ENCODE measurements around the gene MYEOV.

DNA sequence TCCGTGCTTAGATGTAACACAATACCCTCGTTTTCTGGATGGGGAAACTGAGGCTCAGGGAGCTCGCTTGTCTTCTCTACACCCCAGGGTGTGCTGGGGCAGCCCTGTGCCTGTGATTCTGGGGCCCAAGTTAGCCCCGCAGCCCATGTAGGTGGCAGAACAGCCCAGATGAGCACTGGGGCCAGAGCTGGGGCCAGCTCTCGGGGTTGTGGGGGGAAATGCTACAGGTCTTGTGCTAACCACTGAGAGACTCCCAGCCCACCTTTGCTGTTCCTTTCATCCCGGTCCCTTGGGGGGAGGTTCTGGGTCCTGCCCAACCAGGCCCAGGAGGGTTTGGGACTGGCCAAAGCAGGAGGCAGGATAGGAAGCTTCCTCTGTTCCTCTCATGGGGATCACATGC lies 13.5 kb downstream of the MYEOV start:
- TF ChIP-seq, protein P1, sequence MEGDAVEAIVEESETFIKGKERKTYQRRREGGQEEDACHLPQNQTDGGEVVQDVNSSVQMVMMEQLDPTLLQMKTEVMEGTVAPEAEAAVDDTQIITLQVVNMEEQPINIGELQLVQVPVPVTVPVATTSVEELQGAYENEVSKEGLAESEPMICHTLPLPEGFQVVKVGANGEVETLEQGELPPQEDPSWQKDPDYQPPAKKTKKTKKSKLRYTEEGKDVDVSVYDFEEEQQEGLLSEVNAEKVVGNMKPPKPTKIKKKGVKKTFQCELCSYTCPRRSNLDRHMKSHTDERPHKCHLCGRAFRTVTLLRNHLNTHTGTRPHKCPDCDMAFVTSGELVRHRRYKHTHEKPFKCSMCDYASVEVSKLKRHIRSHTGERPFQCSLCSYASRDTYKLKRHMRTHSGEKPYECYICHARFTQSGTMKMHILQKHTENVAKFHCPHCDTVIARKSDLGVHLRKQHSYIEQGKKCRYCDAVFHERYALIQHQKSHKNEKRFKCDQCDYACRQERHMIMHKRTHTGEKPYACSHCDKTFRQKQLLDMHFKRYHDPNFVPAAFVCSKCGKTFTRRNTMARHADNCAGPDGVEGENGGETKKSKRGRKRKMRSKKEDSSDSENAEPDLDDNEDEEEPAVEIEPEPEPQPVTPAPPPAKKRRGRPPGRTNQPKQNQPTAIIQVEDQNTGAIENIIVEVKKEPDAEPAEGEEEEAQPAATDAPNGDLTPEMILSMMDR (conservative IDR thresholded peaks at IDR 0.05): no peak
- no peak for TF ChIP-seq ZFX (IDR thresholded peaks at IDR 0.05)
